ENCODE results near the gene STAM.
"Not testable (repeated sequence)": the region's sequence is repeated elsewhere in the genome, so short reads cannot be mapped to it uniquely, and the experiment has no call there.

DNA sequence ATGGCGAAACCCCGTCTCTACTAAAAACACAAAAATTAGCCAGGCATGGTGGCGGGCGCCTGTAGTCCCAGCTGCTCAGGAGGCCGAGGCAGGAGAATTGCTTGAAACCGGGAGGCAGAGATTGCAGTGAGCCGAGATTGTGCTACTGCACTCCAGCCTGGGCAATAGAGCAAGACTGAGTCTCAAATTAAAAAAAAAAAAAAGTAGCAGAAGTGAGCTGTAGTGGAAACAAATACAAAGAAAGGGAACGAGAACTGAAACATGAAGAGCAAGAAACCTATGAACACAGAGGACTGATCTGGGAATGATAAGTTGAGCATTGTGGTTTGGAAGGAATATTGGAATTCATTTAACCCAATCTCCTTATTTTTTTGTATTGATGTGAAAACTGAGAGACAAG lies 11.4 kb upstream of the STAM start:
- TF ChIP-seq, protein P1, sequence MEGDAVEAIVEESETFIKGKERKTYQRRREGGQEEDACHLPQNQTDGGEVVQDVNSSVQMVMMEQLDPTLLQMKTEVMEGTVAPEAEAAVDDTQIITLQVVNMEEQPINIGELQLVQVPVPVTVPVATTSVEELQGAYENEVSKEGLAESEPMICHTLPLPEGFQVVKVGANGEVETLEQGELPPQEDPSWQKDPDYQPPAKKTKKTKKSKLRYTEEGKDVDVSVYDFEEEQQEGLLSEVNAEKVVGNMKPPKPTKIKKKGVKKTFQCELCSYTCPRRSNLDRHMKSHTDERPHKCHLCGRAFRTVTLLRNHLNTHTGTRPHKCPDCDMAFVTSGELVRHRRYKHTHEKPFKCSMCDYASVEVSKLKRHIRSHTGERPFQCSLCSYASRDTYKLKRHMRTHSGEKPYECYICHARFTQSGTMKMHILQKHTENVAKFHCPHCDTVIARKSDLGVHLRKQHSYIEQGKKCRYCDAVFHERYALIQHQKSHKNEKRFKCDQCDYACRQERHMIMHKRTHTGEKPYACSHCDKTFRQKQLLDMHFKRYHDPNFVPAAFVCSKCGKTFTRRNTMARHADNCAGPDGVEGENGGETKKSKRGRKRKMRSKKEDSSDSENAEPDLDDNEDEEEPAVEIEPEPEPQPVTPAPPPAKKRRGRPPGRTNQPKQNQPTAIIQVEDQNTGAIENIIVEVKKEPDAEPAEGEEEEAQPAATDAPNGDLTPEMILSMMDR (IDR thresholded peaks at IDR 0.05) = not testable (repeated sequence)
- TF ChIP-seq POLR2A (IDR thresholded peaks at IDR 0.05) = not testable (repeated sequence)

Measured in thyroid gland (tissue), 4 donors.